ENCODE results near the gene MAGI1. TPM values are rescaled to one million over a fixed set of nuclear protein-coding genes. Genes with fewer than 3 reads are reported as not detected.

Gene MAGI1
- polyA plus RNA-seq, 1 of the 3 experiments (the other 2 are of a cell fraction): 10.3 TPM

DNA sequence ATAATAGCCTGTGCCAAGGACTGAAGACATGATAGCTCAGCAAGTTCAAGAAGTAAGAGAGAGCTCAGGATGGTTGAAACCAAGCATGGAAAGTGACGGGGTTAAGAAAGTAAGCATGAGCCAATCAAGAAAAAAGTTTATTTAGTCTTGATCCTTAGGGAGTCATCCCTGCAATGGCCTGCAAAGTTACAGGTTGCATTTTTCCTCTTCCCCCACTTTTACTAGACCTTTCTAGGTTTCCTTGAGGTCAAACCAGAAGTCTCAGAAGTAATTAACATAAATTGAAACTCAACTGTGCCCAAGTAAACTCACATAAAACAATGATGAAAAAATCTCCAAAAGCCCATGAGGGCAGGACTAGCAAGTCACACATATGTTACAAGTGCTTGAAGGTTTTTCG, 250.9 kb downstream of the MAGI1 start:
- TF ChIP-seq TEAD4 (IDR thresholded peaks at IDR 0.05; ENCODE audit: borderline replicate concordance, insufficient read depth): no peak
- no peak for TF ChIP-seq MEF2A (IDR thresholded peaks at IDR 0.05; ENCODE audit: borderline replicate concordance, low read depth)
- TF ChIP-seq, protein P1, sequence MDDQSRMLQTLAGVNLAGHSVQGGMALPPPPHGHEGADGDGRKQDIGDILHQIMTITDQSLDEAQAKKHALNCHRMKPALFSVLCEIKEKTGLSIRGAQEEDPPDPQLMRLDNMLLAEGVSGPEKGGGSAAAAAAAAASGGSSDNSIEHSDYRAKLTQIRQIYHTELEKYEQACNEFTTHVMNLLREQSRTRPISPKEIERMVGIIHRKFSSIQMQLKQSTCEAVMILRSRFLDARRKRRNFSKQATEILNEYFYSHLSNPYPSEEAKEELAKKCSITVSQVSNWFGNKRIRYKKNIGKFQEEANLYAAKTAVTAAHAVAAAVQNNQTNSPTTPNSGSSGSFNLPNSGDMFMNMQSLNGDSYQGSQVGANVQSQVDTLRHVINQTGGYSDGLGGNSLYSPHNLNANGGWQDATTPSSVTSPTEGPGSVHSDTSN (IDR thresholded peaks at IDR 0.05): no peak
- no peak for TF ChIP-seq ELF1 (IDR thresholded peaks at IDR 0.05)
- TF ChIP-seq, protein P2, sequence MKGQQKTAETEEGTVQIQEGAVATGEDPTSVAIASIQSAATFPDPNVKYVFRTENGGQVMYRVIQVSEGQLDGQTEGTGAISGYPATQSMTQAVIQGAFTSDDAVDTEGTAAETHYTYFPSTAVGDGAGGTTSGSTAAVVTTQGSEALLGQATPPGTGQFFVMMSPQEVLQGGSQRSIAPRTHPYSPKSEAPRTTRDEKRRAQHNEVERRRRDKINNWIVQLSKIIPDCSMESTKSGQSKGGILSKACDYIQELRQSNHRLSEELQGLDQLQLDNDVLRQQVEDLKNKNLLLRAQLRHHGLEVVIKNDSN (IDR thresholded peaks at IDR 0.05; ENCODE audit: borderline replicate concordance, low read depth): no peak
- TF ChIP-seq, protein P3, sequence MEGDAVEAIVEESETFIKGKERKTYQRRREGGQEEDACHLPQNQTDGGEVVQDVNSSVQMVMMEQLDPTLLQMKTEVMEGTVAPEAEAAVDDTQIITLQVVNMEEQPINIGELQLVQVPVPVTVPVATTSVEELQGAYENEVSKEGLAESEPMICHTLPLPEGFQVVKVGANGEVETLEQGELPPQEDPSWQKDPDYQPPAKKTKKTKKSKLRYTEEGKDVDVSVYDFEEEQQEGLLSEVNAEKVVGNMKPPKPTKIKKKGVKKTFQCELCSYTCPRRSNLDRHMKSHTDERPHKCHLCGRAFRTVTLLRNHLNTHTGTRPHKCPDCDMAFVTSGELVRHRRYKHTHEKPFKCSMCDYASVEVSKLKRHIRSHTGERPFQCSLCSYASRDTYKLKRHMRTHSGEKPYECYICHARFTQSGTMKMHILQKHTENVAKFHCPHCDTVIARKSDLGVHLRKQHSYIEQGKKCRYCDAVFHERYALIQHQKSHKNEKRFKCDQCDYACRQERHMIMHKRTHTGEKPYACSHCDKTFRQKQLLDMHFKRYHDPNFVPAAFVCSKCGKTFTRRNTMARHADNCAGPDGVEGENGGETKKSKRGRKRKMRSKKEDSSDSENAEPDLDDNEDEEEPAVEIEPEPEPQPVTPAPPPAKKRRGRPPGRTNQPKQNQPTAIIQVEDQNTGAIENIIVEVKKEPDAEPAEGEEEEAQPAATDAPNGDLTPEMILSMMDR (IDR thresholded peaks at IDR 0.05): no peak
- TF ChIP-seq FOXJ3 (CRISPR knock-in tag; IDR thresholded peaks at IDR 0.05): no peak
- no peak for TF ChIP-seq JUND (IDR thresholded peaks at IDR 0.05)
- TF ChIP-seq RAD21 (IDR thresholded peaks at IDR 0.05; ENCODE audit: low read length): no peak
- no peak for TF ChIP-seq NRF1 (IDR thresholded peaks at IDR 0.05; ENCODE audit: low read depth, low read length)
- TF ChIP-seq FOSL2 (IDR thresholded peaks at IDR 0.05; ENCODE audit: borderline replicate concordance, low read depth): no peak
- no peak for TF ChIP-seq RXRA (IDR thresholded peaks at IDR 0.05; ENCODE audit: borderline replicate concordance, low read depth)
- TF ChIP-seq, protein P4, sequence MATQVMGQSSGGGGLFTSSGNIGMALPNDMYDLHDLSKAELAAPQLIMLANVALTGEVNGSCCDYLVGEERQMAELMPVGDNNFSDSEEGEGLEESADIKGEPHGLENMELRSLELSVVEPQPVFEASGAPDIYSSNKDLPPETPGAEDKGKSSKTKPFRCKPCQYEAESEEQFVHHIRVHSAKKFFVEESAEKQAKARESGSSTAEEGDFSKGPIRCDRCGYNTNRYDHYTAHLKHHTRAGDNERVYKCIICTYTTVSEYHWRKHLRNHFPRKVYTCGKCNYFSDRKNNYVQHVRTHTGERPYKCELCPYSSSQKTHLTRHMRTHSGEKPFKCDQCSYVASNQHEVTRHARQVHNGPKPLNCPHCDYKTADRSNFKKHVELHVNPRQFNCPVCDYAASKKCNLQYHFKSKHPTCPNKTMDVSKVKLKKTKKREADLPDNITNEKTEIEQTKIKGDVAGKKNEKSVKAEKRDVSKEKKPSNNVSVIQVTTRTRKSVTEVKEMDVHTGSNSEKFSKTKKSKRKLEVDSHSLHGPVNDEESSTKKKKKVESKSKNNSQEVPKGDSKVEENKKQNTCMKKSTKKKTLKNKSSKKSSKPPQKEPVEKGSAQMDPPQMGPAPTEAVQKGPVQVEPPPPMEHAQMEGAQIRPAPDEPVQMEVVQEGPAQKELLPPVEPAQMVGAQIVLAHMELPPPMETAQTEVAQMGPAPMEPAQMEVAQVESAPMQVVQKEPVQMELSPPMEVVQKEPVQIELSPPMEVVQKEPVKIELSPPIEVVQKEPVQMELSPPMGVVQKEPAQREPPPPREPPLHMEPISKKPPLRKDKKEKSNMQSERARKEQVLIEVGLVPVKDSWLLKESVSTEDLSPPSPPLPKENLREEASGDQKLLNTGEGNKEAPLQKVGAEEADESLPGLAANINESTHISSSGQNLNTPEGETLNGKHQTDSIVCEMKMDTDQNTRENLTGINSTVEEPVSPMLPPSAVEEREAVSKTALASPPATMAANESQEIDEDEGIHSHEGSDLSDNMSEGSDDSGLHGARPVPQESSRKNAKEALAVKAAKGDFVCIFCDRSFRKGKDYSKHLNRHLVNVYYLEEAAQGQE (IDR thresholded peaks at IDR 0.05; ENCODE audit: low read depth, low read length): no peak
- TF ChIP-seq, protein P5, sequence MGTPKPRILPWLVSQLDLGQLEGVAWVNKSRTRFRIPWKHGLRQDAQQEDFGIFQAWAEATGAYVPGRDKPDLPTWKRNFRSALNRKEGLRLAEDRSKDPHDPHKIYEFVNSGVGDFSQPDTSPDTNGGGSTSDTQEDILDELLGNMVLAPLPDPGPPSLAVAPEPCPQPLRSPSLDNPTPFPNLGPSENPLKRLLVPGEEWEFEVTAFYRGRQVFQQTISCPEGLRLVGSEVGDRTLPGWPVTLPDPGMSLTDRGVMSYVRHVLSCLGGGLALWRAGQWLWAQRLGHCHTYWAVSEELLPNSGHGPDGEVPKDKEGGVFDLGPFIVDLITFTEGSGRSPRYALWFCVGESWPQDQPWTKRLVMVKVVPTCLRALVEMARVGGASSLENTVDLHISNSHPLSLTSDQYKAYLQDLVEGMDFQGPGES (IDR thresholded peaks at IDR 0.05; ENCODE audit: low read depth, low read length): no peak
- no peak for TF ChIP-seq FOXM1 (IDR thresholded peaks at IDR 0.05; ENCODE audit: low read depth)
- TF ChIP-seq, protein P6, sequence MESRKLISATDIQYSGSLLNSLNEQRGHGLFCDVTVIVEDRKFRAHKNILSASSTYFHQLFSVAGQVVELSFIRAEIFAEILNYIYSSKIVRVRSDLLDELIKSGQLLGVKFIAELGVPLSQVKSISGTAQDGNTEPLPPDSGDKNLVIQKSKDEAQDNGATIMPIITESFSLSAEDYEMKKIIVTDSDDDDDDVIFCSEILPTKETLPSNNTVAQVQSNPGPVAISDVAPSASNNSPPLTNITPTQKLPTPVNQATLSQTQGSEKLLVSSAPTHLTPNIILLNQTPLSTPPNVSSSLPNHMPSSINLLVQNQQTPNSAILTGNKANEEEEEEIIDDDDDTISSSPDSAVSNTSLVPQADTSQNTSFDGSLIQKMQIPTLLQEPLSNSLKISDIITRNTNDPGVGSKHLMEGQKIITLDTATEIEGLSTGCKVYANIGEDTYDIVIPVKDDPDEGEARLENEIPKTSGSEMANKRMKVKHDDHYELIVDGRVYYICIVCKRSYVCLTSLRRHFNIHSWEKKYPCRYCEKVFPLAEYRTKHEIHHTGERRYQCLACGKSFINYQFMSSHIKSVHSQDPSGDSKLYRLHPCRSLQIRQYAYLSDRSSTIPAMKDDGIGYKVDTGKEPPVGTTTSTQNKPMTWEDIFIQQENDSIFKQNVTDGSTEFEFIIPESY (IDR thresholded peaks at IDR 0.05; ENCODE audit: borderline replicate concordance, low read depth): no peak
- TF ChIP-seq, protein P7, sequence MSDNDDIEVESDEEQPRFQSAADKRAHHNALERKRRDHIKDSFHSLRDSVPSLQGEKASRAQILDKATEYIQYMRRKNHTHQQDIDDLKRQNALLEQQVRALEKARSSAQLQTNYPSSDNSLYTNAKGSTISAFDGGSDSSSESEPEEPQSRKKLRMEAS (IDR thresholded peaks at IDR 0.05; ENCODE audit: low read depth): no peak
- Histone ChIP-seq H3K9me3 (no peaks in the 10 kb centered on the region), H3K9me2 (no peaks in the 10 kb centered on the region), H3K79me2 (ENCODE audit: insufficient read depth) (peaks cover 15% of the 10 kb centered on the region; the same call in 1 of the 2 replicates), H2AFZ (ENCODE audit: low read depth) (no peak overlapping the region), H3F3A (replicated peaks; ENCODE audit: insufficient read depth) (peaks cover 9% of the 10 kb centered on the region), H3K27ac (ENCODE audit: low read depth in 2 of 2, low read length in 1 of 2) (no peak overlapping the region), H3K4me2 (no peak overlapping the region), H3K4me3 (ENCODE audit: low read depth in 2 of 2, low read length in 1 of 2) (no peak overlapping the region), H3K9ac (no peak overlapping the region), H3K36me3 (replicated peaks in 1 of 2; ENCODE audit: control insufficient read depth in 1 of 2, insufficient read depth in 2 of 2, low read length in 1 of 2) (no peaks in the 10 kb centered on the region), H4K20me1 (ENCODE audit: insufficient read depth) (no peaks in the 10 kb centered on the region), H3K4me1 (ENCODE audit: control insufficient read depth in 1 of 2, insufficient read depth in 2 of 2, low read depth in 1 of 2, low read length in 1 of 2) (no peaks in the 10 kb centered on the region; a peak in 1 of 4 replicates), H3K27me3 (ENCODE audit: insufficient read depth) (no peaks in the 10 kb centered on the region)
- no peak for DNase-seq
- WGBS (ENCODE audit: low lambda C conversion rate): 95% methylated on average over 2 of the region's 2 CpGs
- CTCF ChIA-PET: interaction anchor here (0.8 to 7.1 kb wide), 5 partner anchors 12 to 355 kb away, joined by 3 to 70 read pairs (median 3); no protein-coding TSS in a partner anchor
- POLR2A ChIA-PET: no interaction called here

All from SK-N-SH (cell line).